Astrocyte of the cerebellum (primary cell): ENCODE measurements around the gene BSN.

Experiments used
- DNase-seq: peaks from one replicate; pipeline ENCODE4 v3.0.0-alpha.2; 2011; ENCODE audit warnings: low read depth
- H3K4me3 ChIP-seq: 2 replicates; pipeline ENCODE4 v1.5.1; 2011; ENCODE audit warnings: mild to moderate bottlenecking, low read depth, low read length, moderate library complexity
- CTCF ChIP-seq: IDR thresholded peaks from 2 replicates; pipeline ENCODE4 v1.5.1; 2012; ENCODE audit warnings: low read length, low read depth, moderate library complexity, mild to moderate bottlenecking; ENCODE audit errors: missing control alignments
- in situ Hi-C: cut with HindIII; loops from 2 replicates; pipeline ENCODE4 v1.10.0; 2017; ENCODE audit warnings: low sequenced_read_pairs

The BSN gene

GRCh38 chr3:49648354-49649019, 94.2 kb downstream of the BSN start:
- in situ Hi-C loops, result no loop called here
- H3K4me3 ChIP-seq, result no peak overlapping the region
- TF ChIP-seq CTCF, result no peak
- no peak for DNase-seq

- DNase-seq, result no peak
- no peak overlapping the region for H3K4me3 ChIP-seq
- TF ChIP-seq CTCF, result no peak
Observed at GRCh38 chr3:49649576-49649975, 95.3 kb downstream of the BSN start.

GRCh38 chr3:49650177-49650576, 95.9 kb downstream of the BSN start:
- DNase-seq, result no peak
- in situ Hi-C loops, result no loop called here
- no peak for TF ChIP-seq CTCF
- H3K4me3 ChIP-seq, result no peak overlapping the region

More at GRCh38 chr3:49649576-49649975, 95.3 kb downstream of the BSN start:
- in situ Hi-C loops, result no loop called here

- in situ Hi-C loops, result no loop called here
Observed at GRCh38 chr3:49650637-49651036, 96.4 kb downstream of the BSN start.

GRCh38 chr3:49652218-49652902, 98.1 kb downstream of the BSN start:
- DNase-seq, result no peak
- no peak overlapping the region for H3K4me3 ChIP-seq
- in situ Hi-C loops, result no loop called here
- no peak for TF ChIP-seq CTCF

More at GRCh38 chr3:49650637-49651036, 96.4 kb downstream of the BSN start:
- no peak for TF ChIP-seq CTCF
- no peak for DNase-seq
- H3K4me3 ChIP-seq, result no peak overlapping the region

GRCh38 chr3:49652903-49653415, 98.7 kb downstream of the BSN start:
- H3K4me3 ChIP-seq, result no peak overlapping the region
- no peak for DNase-seq
- TF ChIP-seq CTCF, result no peak
- in situ Hi-C loops, result no loop called here
